Caco-2 (cell line): ENCODE measurements around the gene ABLIM2. TPM values are rescaled to one million over a fixed set of nuclear protein-coding genes. Genes with fewer than 3 reads are reported as not detected.

Experiments used
- BruUV-seq: library from RNA; stranded (reverse); fragments of 400-500 nt; replicated peaks from 2 replicates; lab custom pipeline; 2021; lab: Mats Ljungman, UMichigan
- CTCF ChIA-PET: fragments of 300-600 bp; sonication (Branson Sonifier 250); formaldehyde crosslinking; loops from one replicate; lab custom pipeline; 2022; ENCODE audit warnings: antibody characterized with exemption; lab: Charles Lee
- POLR2A ChIA-PET: fragments of 300-600 bp; sonication (Branson Sonifier 250); formaldehyde crosslinking; loops from one replicate; lab custom pipeline; 2022; ENCODE audit warnings: antibody characterized with exemption; lab: Charles Lee
- DNase-seq, 2 experiments: peaks; one replicate each; pipeline versions ENCODE4 v3.0.0 to v3.0.0-alpha.2; 2020 to 2022
- H3K27me3 ChIP-seq: replicated peaks from 2 replicates; pipeline ENCODE4 v1.6.0; 2011; ENCODE audit warnings: low read length; ENCODE audit not compliant: control insufficient read depth, insufficient read depth
- H3K36me3 ChIP-seq: 2 replicates; pipeline ENCODE4 v1.5.1; 2011; ENCODE audit warnings: low read length; ENCODE audit not compliant: control insufficient read depth, insufficient read depth
- H3K4me1 ChIP-seq: fragments of 250-450 bp; sonication (Bioruptor Pico); 2 replicates; pipeline ENCODE4 v1.5.1; 2020; ENCODE audit warnings: mild to moderate bottlenecking
- H3K4me3 ChIP-seq: 2 replicates; pipeline ENCODE4 v1.5.1; 2011; ENCODE audit warnings: low read depth, mild to moderate bottlenecking, control low read depth, low read length
- H3K9me3 ChIP-seq: fragments of 250-450 bp; sonication (Bioruptor Pico); 2 replicates; pipeline ENCODE4 v1.5.1; 2020; ENCODE audit warnings: mild to moderate bottlenecking, moderate library complexity
- H3K27ac Mint-ChIP-seq: one replicate; pipeline ENCODE4 v1.8.0; 2022; ENCODE audit warnings: mixed read lengths; ENCODE audit not compliant: unreplicated experiment
- H3K27me3 Mint-ChIP-seq: one replicate; pipeline ENCODE4 v1.8.0; 2022; ENCODE audit warnings: mixed read lengths; ENCODE audit not compliant: insufficient read depth, unreplicated experiment
- H3K36me3 Mint-ChIP-seq: one replicate; pipeline ENCODE4 v1.8.0; 2022; ENCODE audit warnings: mild to moderate bottlenecking, mixed read lengths; ENCODE audit not compliant: insufficient read depth, unreplicated experiment
- H3K4me1 Mint-ChIP-seq: one replicate; pipeline ENCODE4 v1.8.0; 2022; ENCODE audit warnings: low read depth, mixed read lengths; ENCODE audit not compliant: unreplicated experiment
- H3K4me3 Mint-ChIP-seq: one replicate; pipeline ENCODE4 v1.8.0; 2022; ENCODE audit warnings: mild to moderate bottlenecking, moderate library complexity, mixed read lengths; ENCODE audit not compliant: unreplicated experiment
- H3K9me3 Mint-ChIP-seq: one replicate; pipeline ENCODE4 v1.8.0; 2022; ENCODE audit warnings: mixed read lengths; ENCODE audit not compliant: unreplicated experiment
- CTCF ChIP-seq, 2 experiments: fragments of 200-600 bp in 1 of 2; IDR thresholded peaks; 1 replicate in 1 of 2; 2 replicates in 1 of 2; pipeline versions ENCODE4 v1.5.1 to v1.8.0; 2011 to 2022; ENCODE audit warnings: antibody characterized with exemption in 1 of 2, control low read depth in 1 of 2, inconsistent platforms in 1 of 2, low read depth in 1 of 2, low read length in 1 of 2, mild to moderate bottlenecking in 1 of 2, moderate library complexity in 1 of 2; ENCODE audit not compliant: insufficient read depth in 1 of 2, severe bottlenecking in 1 of 2, unreplicated experiment in 1 of 2
- intact Hi-C: fragments of 100-400 bp; cut with micrococcal nuclease; formaldehyde crosslinking; loops from one replicate; pipeline ENCODE4 v1.10.0; 2022; ENCODE audit not compliant: unreplicated experiment
- total RNA-seq: library from RNA; stranded (reverse); gene quantifications from 2 replicates; pipeline ENCODE4 v1.2.3, GENCODE V29; 2022

Gene ABLIM2
- total RNA-seq, 1 experiment from 2014 or later, result 0.23 TPM

GRCh38 chr4:8192748-8193738, 34.4 kb upstream of the ABLIM2 start:
- H3K27me3 ChIP-seq, result no peaks in the 10 kb centered on the region
- peaks cover 15% of the 10 kb centered on the region; the same call in 1 of the 2 replicates for H3K4me1 ChIP-seq
- Mint-ChIP-seq H3K4me3 (no peak overlapping the region), H3K27me3 (no peaks in the 10 kb centered on the region), H3K27ac (peak overlapping the region; percentile 85), H3K4me1 (peaks cover 13% of the 10 kb centered on the region), H3K36me3 (no peaks in the 10 kb centered on the region), H3K9me3 (no peaks in the 10 kb centered on the region)
- BruUV-seq, result no TSS peak
- POLR2A ChIA-PET, result no interaction called here
- H3K36me3 ChIP-seq, result no peaks in the 10 kb centered on the region
- no peaks in the 10 kb centered on the region; the same call in 1 of the 2 replicates for H3K9me3 ChIP-seq
- intact Hi-C loops, result loop anchor here (1.0 kb wide), 1 partner anchor 16 kb away; no protein-coding TSS in a partner anchor
- CTCF ChIA-PET, result interaction anchor here (2.4 to 3.8 kb wide), 2 partner anchors 16 kb away, joined by 20 to 21 read pairs; no protein-coding TSS in a partner anchor
- DNase-seq, result peak; percentile 68 to 78
- TF ChIP-seq CTCF (IDR thresholded peaks at IDR 0.05; ENCODE audit: insufficient read depth in 1 of 2, low read depth in 1 of 2, low read length in 1 of 2, severe bottlenecking in 1 of 2, unreplicated experiment in 1 of 2), result peak in 1 of 2 experiments; percentile 34
- no peak overlapping the region for H3K4me3 ChIP-seq

GRCh38 chr4:8191136-8191747, 32.6 kb upstream of the ABLIM2 start:
- intact Hi-C loops, result no loop called here
- Histone ChIP-seq H3K4me3 (no peak overlapping the region), H3K27me3 (no peaks in the 10 kb centered on the region), H3K36me3 (no peaks in the 10 kb centered on the region), H3K9me3 (no peaks in the 10 kb centered on the region; the same call in 1 of the 2 replicates), H3K4me1 (peaks cover 15% of the 10 kb centered on the region; the same call in 1 of the 2 replicates)
- Mint-ChIP-seq H3K4me3 (no peak overlapping the region), H3K27me3 (no peaks in the 10 kb centered on the region), H3K9me3 (no peaks in the 10 kb centered on the region), H3K27ac (no peak overlapping the region), H3K36me3 (no peaks in the 10 kb centered on the region), H3K4me1 (peaks cover 15% of the 10 kb centered on the region)
- TF ChIP-seq CTCF (IDR thresholded peaks at IDR 0.05; ENCODE audit: insufficient read depth in 1 of 2, low read depth in 1 of 2, low read length in 1 of 2, severe bottlenecking in 1 of 2, unreplicated experiment in 1 of 2), result no peak
- DNase-seq, result no peak
- CTCF ChIA-PET, result interaction anchor here (3.8 kb wide), 1 partner anchor 14 kb away, joined by 21 read pairs; no protein-coding TSS in a partner anchor
- no TSS peak for BruUV-seq
- POLR2A ChIA-PET, result no interaction called here
